Upper lobe of left lung (tissue), 4 donors: ENCODE measurements around the gene SDK1.

Source experiments
- CTCF ChIP-seq, 6 experiments: fragments of 450-650 bp in 4 of 6; fragments of 200-600 bp in 2 of 6; sonication (generic) in 2 of 6; IDR thresholded peaks; one replicate each; pipeline ENCODE4 v1.5.1; 2016 to 2019; ENCODE audit warnings: antibody characterized with exemption in 6 of 6
- EP300 ChIP-seq, 4 donors: sonication (generic); formaldehyde crosslinking; IDR thresholded peaks; one replicate each; pipeline ENCODE4 v1.5.1; 2017; ENCODE audit warnings: antibody characterized with exemption in 4 of 4, control low read depth in 2 of 4
- POLR2A ChIP-seq, 4 donors: fragments of 450-650 bp; IDR thresholded peaks; one replicate each; pipeline ENCODE4 v1.5.1; 2016 to 2017; ENCODE audit warnings: antibody characterized with exemption in 4 of 4, mild to moderate bottlenecking in 2 of 4
- POLR2AphosphoS5 ChIP-seq, 2 donors: sonication (generic); formaldehyde crosslinking; IDR thresholded peaks; one replicate each; pipeline ENCODE4 v1.5.1; 2017; ENCODE audit warnings: antibody characterized with exemption in 2 of 2

- TF ChIP-seq CTCF (IDR thresholded peaks at IDR 0.05) (no peak), POLR2A (IDR thresholded peaks at IDR 0.05) (no peak), EP300 (IDR thresholded peaks at IDR 0.05) (no peak), POLR2AphosphoS5 (IDR thresholded peaks at IDR 0.05) (no peak)
Observed at GRCh38 chr7:3893151-3893788, 592.2 kb downstream of the SDK1 start.
